BJ (cell line): ENCODE measurements around the gene AMOTL1. TPM values are rescaled to one million over a fixed set of nuclear protein-coding genes. Genes with fewer than 3 reads are reported as not detected.
A peak's percentile ranks its signal among the peaks of the same experiment; 100 is the strongest.
"Not testable (repeated sequence)": the region's sequence is repeated elsewhere in the genome, so short reads cannot be mapped to it uniquely, and the experiment has no call there.

Source experiments
- CTCF ChIA-PET: fragments of 350-600 bp; formaldehyde crosslinking; extraction: SDS; loops from one replicate; lab custom pipeline; 2021; ENCODE audit warnings: antibody characterized with exemption, inconsistent platforms; lab: Yijun Ruan, JAX
- POLR2A ChIA-PET: fragments of 300-600 bp; sonication (Branson Sonifier 250); formaldehyde crosslinking; extraction: SDS; loops from one replicate; lab custom pipeline; 2021; ENCODE audit warnings: antibody characterized with exemption; lab: Charles Lee
- DNase-seq: peaks from one replicate; pipeline ENCODE4 v3.0.0-alpha.2; 2011; ENCODE audit warnings: low read depth
- H3K27me3 ChIP-seq: 2 replicates; pipeline ENCODE4 v1.6.0; 2011; ENCODE audit warnings: low read length; ENCODE audit not compliant: control insufficient read depth, insufficient read depth
- H3K36me3 ChIP-seq: 2 replicates; pipeline ENCODE4 v1.5.1; 2011; ENCODE audit warnings: low read length; ENCODE audit not compliant: control insufficient read depth, insufficient read depth
- H3K4me3 ChIP-seq: 2 replicates; pipeline ENCODE4 v1.5.1; 2011; ENCODE audit warnings: low read depth, mild to moderate bottlenecking, control low read depth, low read length
- CTCF ChIP-seq: IDR thresholded peaks from 2 replicates; pipeline ENCODE4 v1.5.1; 2011; ENCODE audit warnings: low read depth, mild to moderate bottlenecking, control low read depth, inconsistent platforms, low read length, moderate library complexity; ENCODE audit not compliant: insufficient read depth
- polyA plus RNA-seq: library from polyadenylated mRNA; depleted of rRNA; stranded (reverse); fragments of >200 nt; gene quantifications from 2 replicates; pipeline ENCODE4 v1.2.3, GENCODE V29; 2011

Gene AMOTL1
- polyA plus RNA-seq, 1 experiment: 25.5 TPM

GRCh38 chr11:94849839-94850238 lies 81.7 kb downstream of the AMOTL1 start:
- POLR2A ChIA-PET: no interaction called here
- CTCF ChIA-PET: interaction anchor here (1.1 kb wide), 1 partner anchor 109 kb away, joined by 3 read pairs; no protein-coding TSS in a partner anchor
- no peak overlapping the region for H3K4me3 ChIP-seq
- TF ChIP-seq CTCF: no peak
- peaks cover 15% of the 10 kb centered on the region for H3K36me3 ChIP-seq
- no peaks in the 10 kb centered on the region for H3K27me3 ChIP-seq
- DNase-seq: peak; percentile 11

- ChIA-PET CTCF (no interaction called here), POLR2A (no interaction called here)
- H3K36me3 ChIP-seq: peaks cover 22% of the 10 kb centered on the region
- H3K27me3 ChIP-seq: no peaks in the 10 kb centered on the region
- TF ChIP-seq CTCF: no peak
- no peak overlapping the region for H3K4me3 ChIP-seq
- no peak for DNase-seq
Measured at GRCh38 chr11:94851864-94852636, 83.9 kb downstream of the AMOTL1 start.

- peaks cover 26% of the 10 kb centered on the region for H3K36me3 ChIP-seq
- H3K4me3 ChIP-seq, H3K27me3 ChIP-seq, DNase-seq: not testable (repeated sequence)
- POLR2A ChIA-PET: interaction anchor here (0.6 kb wide), 1 partner anchor 69 kb away, joined by 3 read pairs; no protein-coding TSS in a partner anchor
- CTCF ChIA-PET: interaction anchor here (1.2 kb wide), 1 partner anchor 230 kb away, joined by 3 read pairs; no protein-coding TSS in a partner anchor
Measured at GRCh38 chr11:94853288-94853687, 85.1 kb downstream of the AMOTL1 start.

- TF ChIP-seq CTCF: no peak
- H3K36me3 ChIP-seq: peaks cover 26% of the 10 kb centered on the region
- H3K4me3 ChIP-seq: no peak overlapping the region
- no peak for DNase-seq
- POLR2A ChIA-PET: interaction anchor here (0.6 kb wide), 1 partner anchor 69 kb away, joined by 3 read pairs; no protein-coding TSS in a partner anchor
- CTCF ChIA-PET: interaction anchor here (1.2 kb wide), 1 partner anchor 230 kb away, joined by 3 read pairs; no protein-coding TSS in a partner anchor
- H3K27me3 ChIP-seq: no peaks in the 10 kb centered on the region
Measured at GRCh38 chr11:94853836-94854235, 85.7 kb downstream of the AMOTL1 start.

GRCh38 chr11:94854770-94855633 lies 86.8 kb downstream of the AMOTL1 start:
- CTCF ChIA-PET: interaction anchor here (0.9 to 1.2 kb wide), 2 partner anchors 20 to 111 kb away, joined by 3 to 4 read pairs; no protein-coding TSS in a partner anchor
- POLR2A ChIA-PET: no interaction called here
- no peak overlapping the region for H3K4me3 ChIP-seq
- DNase-seq: no peak
- H3K36me3 ChIP-seq: peaks cover 31% of the 10 kb centered on the region
- TF ChIP-seq CTCF: no peak
- H3K27me3 ChIP-seq: no peaks in the 10 kb centered on the region
